Measurements from ENCODE around the gene ENDOD1. TPM values are rescaled to one million over a fixed set of nuclear protein-coding genes. Genes with fewer than 3 reads are reported as not detected.

Gene ENDOD1
- total and polyA plus RNA-seq, 2 donors = 4.2 to 9.2 TPM

GRCh38 chr11:95161248-95161647 lies 71.6 kb downstream of the ENDOD1 start:
- WGBS = 96% methylated on average over 1 of the region's 1 CpG
- Histone ChIP-seq H3K27me3 (ENCODE audit: control insufficient read depth in 2 of 2, insufficient read depth in 1 of 2, low read length in 1 of 2) (no peaks in the 10 kb centered on the region), H3K4me3 (ENCODE audit: low read length in 2 of 2) (no peak overlapping the region), H3K9me3 (ENCODE audit: control insufficient read depth in 2 of 2, insufficient read depth in 1 of 2, low read length in 1 of 2) (no peaks in the 10 kb centered on the region), H3K27ac (ENCODE audit: low read depth in 1 of 2, low read length in 1 of 2) (no peak overlapping the region), H3K4me1 (ENCODE audit: control insufficient read depth in 2 of 2, insufficient read depth in 2 of 2, low read length in 2 of 2) (no peaks in the 10 kb centered on the region), H3K36me3 (ENCODE audit: control insufficient read depth in 2 of 2, insufficient read depth in 2 of 2, low read length in 1 of 2) (no peaks in the 10 kb centered on the region)
- no peak for DNase-seq (ENCODE audit: low read depth in 6 of 9, low spot score in 9 of 9)

DNA sequence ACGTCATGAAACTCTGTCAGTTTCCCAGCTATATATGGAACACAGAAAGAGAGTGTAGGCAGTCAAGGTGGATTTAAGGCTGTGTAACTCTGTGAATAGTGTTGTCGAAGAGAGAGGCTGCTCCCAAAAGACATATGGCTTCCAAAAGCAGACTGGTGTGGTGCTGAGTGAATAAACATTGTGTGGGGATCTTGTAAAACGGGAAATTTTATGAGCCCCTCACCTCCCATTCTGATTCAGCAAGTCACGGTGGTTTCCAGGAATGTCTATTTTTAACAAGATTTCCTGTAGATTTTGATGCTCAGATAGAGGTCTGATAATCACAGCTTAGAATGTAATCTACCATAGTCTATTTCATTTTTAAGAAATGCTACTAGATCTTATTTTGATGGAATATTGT lies 73.5 kb downstream of the ENDOD1 start:
- H3K36me3 ChIP-seq (ENCODE audit: control insufficient read depth in 2 of 2, insufficient read depth in 2 of 2, low read length in 1 of 2) = no peaks in the 10 kb centered on the region
- 22% methylated on average over 4 of the region's 4 CpGs for WGBS
- no peak for DNase-seq (ENCODE audit: low read depth in 6 of 9, low spot score in 9 of 9)

GRCh38 chr11:95165638-95166037 lies 76.0 kb downstream of the ENDOD1 start:
- Histone ChIP-seq H3K27ac (ENCODE audit: low read depth in 1 of 2, low read length in 1 of 2) (no peak overlapping the region), H3K9me3 (ENCODE audit: control insufficient read depth in 2 of 2, insufficient read depth in 1 of 2, low read length in 1 of 2) (no peaks in the 10 kb centered on the region), H3K27me3 (ENCODE audit: control insufficient read depth in 2 of 2, insufficient read depth in 1 of 2, low read length in 1 of 2) (no peaks in the 10 kb centered on the region), H3K36me3 (ENCODE audit: control insufficient read depth in 2 of 2, insufficient read depth in 2 of 2, low read length in 1 of 2) (peaks cover 0 to 6% of the 10 kb centered on the region in 2 donors), H3K4me3 (ENCODE audit: low read length in 2 of 2) (no peak overlapping the region), H3K4me1 (ENCODE audit: control insufficient read depth in 2 of 2, insufficient read depth in 2 of 2, low read length in 2 of 2) (no peaks in the 10 kb centered on the region)
- DNase-seq (ENCODE audit: low read depth in 6 of 9, low spot score in 9 of 9) = no peak

More for the DNA sequence above, 73.5 kb downstream of the ENDOD1 start:
- Histone ChIP-seq H3K27ac (ENCODE audit: low read depth in 1 of 2, low read length in 1 of 2) (no peak overlapping the region), H3K9me3 (ENCODE audit: control insufficient read depth in 2 of 2, insufficient read depth in 1 of 2, low read length in 1 of 2) (no peaks in the 10 kb centered on the region), H3K4me3 (ENCODE audit: low read length in 2 of 2) (no peak overlapping the region), H3K27me3 (ENCODE audit: control insufficient read depth in 2 of 2, insufficient read depth in 1 of 2, low read length in 1 of 2) (no peaks in the 10 kb centered on the region), H3K4me1 (ENCODE audit: control insufficient read depth in 2 of 2, insufficient read depth in 2 of 2, low read length in 2 of 2) (no peaks in the 10 kb centered on the region)

DNA sequence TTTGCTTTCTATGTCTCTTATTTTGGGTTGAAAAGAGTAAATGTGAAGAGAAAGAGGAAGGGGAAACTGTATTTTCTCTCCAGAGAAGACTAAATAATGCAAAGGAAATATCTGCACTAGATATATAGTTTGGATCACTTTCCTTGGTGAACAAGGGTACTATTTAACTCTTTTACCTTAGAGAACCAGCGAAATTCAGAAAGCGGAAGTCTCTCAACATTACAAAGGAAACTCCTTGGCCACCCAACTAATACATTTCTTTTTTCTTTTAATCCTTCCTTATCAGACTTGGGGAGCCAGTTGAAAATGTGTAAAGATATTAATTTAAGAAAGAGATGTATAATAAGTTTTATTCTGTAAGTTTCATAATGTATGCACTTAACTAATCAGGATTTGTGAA lies 77.1 kb downstream of the ENDOD1 start:
- Histone ChIP-seq H3K4me1 (ENCODE audit: control insufficient read depth in 2 of 2, insufficient read depth in 2 of 2, low read length in 2 of 2) (no peaks in the 10 kb centered on the region), H3K4me3 (ENCODE audit: low read length in 2 of 2) (no peak overlapping the region), H3K9me3 (ENCODE audit: control insufficient read depth in 2 of 2, insufficient read depth in 1 of 2, low read length in 1 of 2) (no peaks in the 10 kb centered on the region), H3K36me3 (ENCODE audit: control insufficient read depth in 2 of 2, insufficient read depth in 2 of 2, low read length in 1 of 2) (peaks cover 0 to 6% of the 10 kb centered on the region in 2 donors), H3K27me3 (ENCODE audit: control insufficient read depth in 2 of 2, insufficient read depth in 1 of 2, low read length in 1 of 2) (no peaks in the 10 kb centered on the region), H3K27ac (ENCODE audit: low read depth in 1 of 2, low read length in 1 of 2) (no peak overlapping the region)
- 65% methylated on average over 2 of the region's 2 CpGs for WGBS
- no peak for DNase-seq (ENCODE audit: low read depth in 6 of 9, low spot score in 9 of 9)

GRCh38 chr11:95170294-95170693 lies 80.6 kb downstream of the ENDOD1 start:
- peaks cover 11 to 25% of the 10 kb centered on the region in 2 donors for H3K36me3 ChIP-seq (ENCODE audit: control insufficient read depth in 2 of 2, insufficient read depth in 2 of 2, low read length in 1 of 2)
- H3K4me1 ChIP-seq (ENCODE audit: control insufficient read depth in 2 of 2, insufficient read depth in 2 of 2, low read length in 2 of 2) = no peaks in the 10 kb centered on the region
- H3K27me3 ChIP-seq (ENCODE audit: control insufficient read depth in 2 of 2, insufficient read depth in 1 of 2, low read length in 1 of 2) = no peaks in the 10 kb centered on the region
- H3K9me3 ChIP-seq (ENCODE audit: control insufficient read depth in 2 of 2, insufficient read depth in 1 of 2, low read length in 1 of 2) = no peaks in the 10 kb centered on the region
- H3K4me3 ChIP-seq (ENCODE audit: low read length in 2 of 2) = no peak overlapping the region
- DNase-seq (ENCODE audit: low read depth in 6 of 9, low spot score in 9 of 9) = no peak
- over 99% methylated on average over 5 of the region's 5 CpGs for WGBS
- no peak overlapping the region for H3K27ac ChIP-seq (ENCODE audit: low read depth in 1 of 2, low read length in 1 of 2)

GRCh38 chr11:95175818-95176380 lies 86.3 kb downstream of the ENDOD1 start:
- no peaks in the 10 kb centered on the region for H3K9me3 ChIP-seq (ENCODE audit: control insufficient read depth in 2 of 2, insufficient read depth in 1 of 2, low read length in 1 of 2)
- H3K36me3 ChIP-seq (ENCODE audit: control insufficient read depth in 2 of 2, insufficient read depth in 2 of 2, low read length in 1 of 2) = peaks cover 14 to 36% of the 10 kb centered on the region in 2 donors
- H3K27ac ChIP-seq (ENCODE audit: low read depth in 1 of 2, low read length in 1 of 2) = no peak overlapping the region
- H3K27me3 ChIP-seq (ENCODE audit: control insufficient read depth in 2 of 2, insufficient read depth in 1 of 2, low read length in 1 of 2) = no peaks in the 10 kb centered on the region
- no peak overlapping the region for H3K4me3 ChIP-seq (ENCODE audit: low read length in 2 of 2)
- H3K4me1 ChIP-seq (ENCODE audit: control insufficient read depth in 2 of 2, insufficient read depth in 2 of 2, low read length in 2 of 2) = no peaks in the 10 kb centered on the region
- DNase-seq (ENCODE audit: low read depth in 6 of 9, low spot score in 9 of 9) = no peak
- WGBS = 93% methylated on average over 4 of the region's 4 CpGs

Other genes starting within 250 kb of the ENDOD1 start
- 95.8 TPM for gene CWC15, start 116.3 kb upstream of the ENDOD1 start, total RNA-seq
- gene CWC15, start 116.3 kb upstream of the ENDOD1 start, polyA plus RNA-seq = 120 TPM
- gene KDM4D, start 116.1 kb upstream of the ENDOD1 start, total RNA-seq = 0.85 TPM
- gene KDM4D, start 116.1 kb upstream of the ENDOD1 start, polyA plus RNA-seq = 0.50 TPM
- gene KDM4E, start 64.6 kb upstream of the ENDOD1 start, total RNA-seq = not detected
- gene KDM4E, start 64.6 kb upstream of the ENDOD1 start, polyA plus RNA-seq = not detected
- not detected for gene KDM4F, start 40.4 kb upstream of the ENDOD1 start, total RNA-seq
- not detected for gene KDM4F, start 40.4 kb upstream of the ENDOD1 start, polyA plus RNA-seq
- gene SRSF8, start 22.9 kb upstream of the ENDOD1 start, total RNA-seq = 12.5 TPM
- gene SRSF8, start 22.9 kb upstream of the ENDOD1 start, polyA plus RNA-seq = 76.8 TPM
- 24.1 TPM for gene SESN3, start 141.4 kb downstream of the ENDOD1 start, total RNA-seq
- gene SESN3, start 141.4 kb downstream of the ENDOD1 start, polyA plus RNA-seq = 18.8 TPM